ENCODE results near the gene PI4KB.

- TF ChIP-seq EZH2phosphoT487 (IDR thresholded peaks at IDR 0.05; ENCODE audit: borderline replicate concordance, low read depth) = no peak
- TF ChIP-seq, protein P1, sequence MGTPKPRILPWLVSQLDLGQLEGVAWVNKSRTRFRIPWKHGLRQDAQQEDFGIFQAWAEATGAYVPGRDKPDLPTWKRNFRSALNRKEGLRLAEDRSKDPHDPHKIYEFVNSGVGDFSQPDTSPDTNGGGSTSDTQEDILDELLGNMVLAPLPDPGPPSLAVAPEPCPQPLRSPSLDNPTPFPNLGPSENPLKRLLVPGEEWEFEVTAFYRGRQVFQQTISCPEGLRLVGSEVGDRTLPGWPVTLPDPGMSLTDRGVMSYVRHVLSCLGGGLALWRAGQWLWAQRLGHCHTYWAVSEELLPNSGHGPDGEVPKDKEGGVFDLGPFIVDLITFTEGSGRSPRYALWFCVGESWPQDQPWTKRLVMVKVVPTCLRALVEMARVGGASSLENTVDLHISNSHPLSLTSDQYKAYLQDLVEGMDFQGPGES (IDR thresholded peaks at IDR 0.05; ENCODE audit: low read depth, low read length) = no peak
- TF ChIP-seq, protein P2, sequence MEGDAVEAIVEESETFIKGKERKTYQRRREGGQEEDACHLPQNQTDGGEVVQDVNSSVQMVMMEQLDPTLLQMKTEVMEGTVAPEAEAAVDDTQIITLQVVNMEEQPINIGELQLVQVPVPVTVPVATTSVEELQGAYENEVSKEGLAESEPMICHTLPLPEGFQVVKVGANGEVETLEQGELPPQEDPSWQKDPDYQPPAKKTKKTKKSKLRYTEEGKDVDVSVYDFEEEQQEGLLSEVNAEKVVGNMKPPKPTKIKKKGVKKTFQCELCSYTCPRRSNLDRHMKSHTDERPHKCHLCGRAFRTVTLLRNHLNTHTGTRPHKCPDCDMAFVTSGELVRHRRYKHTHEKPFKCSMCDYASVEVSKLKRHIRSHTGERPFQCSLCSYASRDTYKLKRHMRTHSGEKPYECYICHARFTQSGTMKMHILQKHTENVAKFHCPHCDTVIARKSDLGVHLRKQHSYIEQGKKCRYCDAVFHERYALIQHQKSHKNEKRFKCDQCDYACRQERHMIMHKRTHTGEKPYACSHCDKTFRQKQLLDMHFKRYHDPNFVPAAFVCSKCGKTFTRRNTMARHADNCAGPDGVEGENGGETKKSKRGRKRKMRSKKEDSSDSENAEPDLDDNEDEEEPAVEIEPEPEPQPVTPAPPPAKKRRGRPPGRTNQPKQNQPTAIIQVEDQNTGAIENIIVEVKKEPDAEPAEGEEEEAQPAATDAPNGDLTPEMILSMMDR (IDR thresholded peaks at IDR 0.05) = no peak
- no peak for TF ChIP-seq JUND (IDR thresholded peaks at IDR 0.05)
- TF ChIP-seq RFX5 (IDR thresholded peaks at IDR 0.05; ENCODE audit: low read length) = no peak
- no peak for TF ChIP-seq GATA2 (CRISPR knock-in tag; IDR thresholded peaks at IDR 0.05)
- TF ChIP-seq MAX (IDR thresholded peaks at IDR 0.05; ENCODE audit: low read depth) = no peak
- TF ChIP-seq SMC3 (IDR thresholded peaks at IDR 0.05; ENCODE audit: low read depth, low read length) = no peak
Observed at GRCh38 chr1:151265446-151266236, 61.6 kb downstream of the PI4KB start.
